NCI-H1436 (cell line): ENCODE data around the gene MTA3.

ENCODE experiments used
- DNase-seq: peaks from one replicate; lab custom pipeline; 2025; lab: John Stamatoyannopoulos, UW

MTA3 gene

GRCh38 chr2:42787424-42787787, 219.0 kb downstream of the MTA3 start:
- DNase-seq, result no peak

GRCh38 chr2:42787788-42788477, 219.5 kb downstream of the MTA3 start:
- DNase-seq, result no peak

- DNase-seq, result no peak
These were observed 220.0 kb downstream of the MTA3 start for GRCh38 chr2:42788478-42788793.

GRCh38 chr2:42788882-42789281, 220.4 kb downstream of the MTA3 start:
- DNase-seq, result no peak

GRCh38 chr2:42789751-42790150, 221.3 kb downstream of the MTA3 start:
- DNase-seq, result no peak

- no peak for DNase-seq
These were observed 223.2 kb downstream of the MTA3 start for GRCh38 chr2:42791606-42792005.

GRCh38 chr2:42792087-42792582, 223.7 kb downstream of the MTA3 start:
- no peak for DNase-seq

GRCh38 chr2:42792583-42793333, 224.3 kb downstream of the MTA3 start, which contains the start of gene HAAO:
Gene HAAO (minus strand): TSS chr2:42792583. CDS start chr2:42792536, 47 bp downstream.
- no peak for DNase-seq

GRCh38 chr2:42793334-42794270, 225.2 kb downstream of the MTA3 start:
- DNase-seq, result no peak

GRCh38 chr2:42794271-42795046, 226.0 kb downstream of the MTA3 start:
- no peak for DNase-seq

GRCh38 chr2:42795275-42795674, 226.8 kb downstream of the MTA3 start:
- no peak for DNase-seq

GRCh38 chr2:42795841-42796301, 227.4 kb downstream of the MTA3 start:
- no peak for DNase-seq

GRCh38 chr2:42796427-42797248, 228.2 kb downstream of the MTA3 start:
- no peak for DNase-seq

- no peak for DNase-seq
These were observed 228.8 kb downstream of the MTA3 start for GRCh38 chr2:42797281-42797680.

- DNase-seq, result no peak
These were observed 231.4 kb downstream of the MTA3 start for GRCh38 chr2:42799881-42800280.

- DNase-seq, result no peak
These were observed 232.1 kb downstream of the MTA3 start for GRCh38 chr2:42800461-42800962.

GRCh38 chr2:42800981-42801380, 232.5 kb downstream of the MTA3 start:
- DNase-seq, result no peak

GRCh38 chr2:42801381-42801780, 232.9 kb downstream of the MTA3 start:
- DNase-seq, result no peak

GRCh38 chr2:42802150-42802549, 233.7 kb downstream of the MTA3 start:
- DNase-seq, result no peak

- DNase-seq, result no peak
These were observed 235.9 kb downstream of the MTA3 start for GRCh38 chr2:42804338-42804737.
